ENCODE data around the gene NEU1.
A peak's percentile ranks its signal among the peaks of the same experiment; 100 is the strongest.
"Not testable (repeated sequence)": the region's sequence is repeated elsewhere in the genome, so short reads cannot be mapped to it uniquely, and the experiment has no call there.

The NEU1 gene

GRCh38 chr6:31850765-31851484, 11.7 kb downstream of the NEU1 start:
- FAIRE-seq (no peak), DNase-seq (ENCODE audit: extremely low spot score, insufficient read length, low read depth) (no peak)

- DNase-seq (ENCODE audit: extremely low spot score, insufficient read length, low read depth), result no peak
- FAIRE-seq, result no peak
These were observed 15.2 kb downstream of the NEU1 start for GRCh38 chr6:31847276-31847978.

GRCh38 chr6:31844507-31844906, 18.1 kb downstream of the NEU1 start:
- FAIRE-seq, result no peak
- DNase-seq (ENCODE audit: extremely low spot score, insufficient read length, low read depth), result no peak

GRCh38 chr6:31842053-31842452, 20.6 kb downstream of the NEU1 start:
- FAIRE-seq (no peak), DNase-seq (ENCODE audit: extremely low spot score, insufficient read length, low read depth) (no peak)

GRCh38 chr6:31839779-31840126, 22.9 kb downstream of the NEU1 start:
- DNase-seq (ENCODE audit: extremely low spot score, insufficient read length, low read depth); FAIRE-seq: not testable (repeated sequence)

- FAIRE-seq (no peak), DNase-seq (ENCODE audit: extremely low spot score, insufficient read length, low read depth) (no peak)
These were observed 23.7 kb downstream of the NEU1 start for GRCh38 chr6:31838968-31839367.

GRCh38 chr6:31838114-31838553, 24.5 kb downstream of the NEU1 start:
- FAIRE-seq, result not testable (repeated sequence)

GRCh38 chr6:31837369-31838113, 25.1 kb downstream of the NEU1 start:
- no peak for FAIRE-seq

More at GRCh38 chr6:31838114-31838553, 24.5 kb downstream of the NEU1 start:
- not testable (repeated sequence) for DNase-seq (ENCODE audit: extremely low spot score, insufficient read length, low read depth)

GRCh38 chr6:31836474-31837368, 25.9 kb downstream of the NEU1 start:
- DNase-seq (ENCODE audit: extremely low spot score, insufficient read length, low read depth) (no peak), FAIRE-seq (no peak)

More at GRCh38 chr6:31837369-31838113, 25.1 kb downstream of the NEU1 start:
- no peak for DNase-seq (ENCODE audit: extremely low spot score, insufficient read length, low read depth)

GRCh38 chr6:31836047-31836473, 26.6 kb downstream of the NEU1 start:
- DNase-seq (ENCODE audit: extremely low spot score, insufficient read length, low read depth) (no peak), FAIRE-seq (no peak)

GRCh38 chr6:31834367-31835250, 28.0 kb downstream of the NEU1 start:
- DNase-seq (ENCODE audit: extremely low spot score, insufficient read length, low read depth) (peak; percentile 77), FAIRE-seq (peak; percentile 73)

GRCh38 chr6:31831350-31832215, 31.0 kb downstream of the NEU1 start:
- FAIRE-seq (no peak), DNase-seq (ENCODE audit: extremely low spot score, insufficient read length, low read depth) (no peak)

- FAIRE-seq, result no peak
- no peak for DNase-seq (ENCODE audit: extremely low spot score, insufficient read length, low read depth)
These were observed 31.7 kb downstream of the NEU1 start for GRCh38 chr6:31830886-31831335.

- FAIRE-seq (no peak), DNase-seq (ENCODE audit: extremely low spot score, insufficient read length, low read depth) (no peak)
These were observed 32.9 kb downstream of the NEU1 start for GRCh38 chr6:31829633-31830283.

- peak; percentile 91 for FAIRE-seq
- DNase-seq (ENCODE audit: extremely low spot score, insufficient read length, low read depth), result no peak
These were observed 35.1 kb downstream of the NEU1 start, which contains the start of gene HSPA1B for GRCh38 chr6:31827286-31828079. Gene HSPA1B, plus strand, starts transcription at chr6:31827738. Its CDS starts 213 bp downstream, at chr6:31827951.

- FAIRE-seq, result peak; percentile 12
- no peak for DNase-seq (ENCODE audit: extremely low spot score, insufficient read length, low read depth)
These were observed 35.8 kb downstream of the NEU1 start for GRCh38 chr6:31826793-31827285.

Data from GM18507 (cell line).